HCT116 (cell line): Measurements from ENCODE around the gene CYRIA. TPM values are rescaled to one million over a fixed set of nuclear protein-coding genes. Genes with fewer than 3 reads are reported as not detected.

Experiments
- ATAC-seq: fragments of 200-7000 bp; cut with Tn5 transposase; 2 replicates; pipeline ENCODE4 v1.9.1; 2020; ENCODE audit warnings: mild to moderate bottlenecking, moderate library complexity
- BruUV-seq: library from RNA; stranded (reverse); fragments of 400-500 nt; replicated peaks from 2 replicates; lab custom pipeline; 2021; lab: Mats Ljungman, UMichigan
- CTCF ChIA-PET: fragments of 300-600 bp; sonication (Branson Sonifier 250); formaldehyde crosslinking; loops from one replicate; lab custom pipeline; 2021; ENCODE audit warnings: antibody characterized with exemption; lab: Charles Lee
- POLR2A ChIA-PET: fragments of 300-600, 350-600 bp; sonication (Branson Sonifier 250); formaldehyde crosslinking; loops from one replicate; lab custom pipeline; 2021; ENCODE audit warnings: antibody characterized with exemption; lab: Charles Lee
- RAD21 ChIA-PET, 2 experiments: fragments of 300-600 bp; sonication (Branson Sonifier 250); formaldehyde crosslinking; loops; one replicate each; lab custom pipeline; 2023; ENCODE audit warnings: low total read pairs in 2 of 2; ENCODE audit not compliant: uncharacterized antibody in 2 of 2, unreplicated experiment in 2 of 2, low non-redundant PET in 1 of 2; lab: Charles Lee
- DNase-seq: peaks from one replicate; pipeline ENCODE4 v3.0.0-alpha.2; 2010; ENCODE audit warnings: low read depth, low spot score
- H2AFZ ChIP-seq: fragments of 200-600 bp; shearing (Covaris generic), sonication (generic); 2 replicates; pipeline ENCODE4 v1.6.1; 2017; ENCODE audit warnings: low read depth, mixed run types, mixed read lengths, antibody characterized with exemption, low read length; ENCODE audit not compliant: poor library complexity, severe bottlenecking
- H3K27ac ChIP-seq: 2 replicates; pipeline ENCODE4 v1.5.1; 2012; ENCODE audit warnings: low read depth, low read length
- H3K27me3 ChIP-seq: fragments of 200-600 bp; sonication (generic); 2 replicates; pipeline ENCODE4 v1.6.1; 2016; ENCODE audit warnings: mixed run types, low read length, mixed read lengths; ENCODE audit not compliant: insufficient read depth
- H3K36me3 ChIP-seq, 2 experiments: fragments of 200-500 bp in 1 of 2; fragments of 200-600 bp in 1 of 2; sonication (Bioruptor generic) in 1 of 2; sonication (generic) in 1 of 2; 2 replicates each; pipeline versions ENCODE4 v1.5.1 to v1.6.1; 2014 to 2016; ENCODE audit warnings: low read length in 2 of 2, inconsistent platforms in 1 of 2, mixed read lengths in 1 of 2, mixed run types in 1 of 2; ENCODE audit not compliant: insufficient read depth in 2 of 2, control insufficient read depth in 1 of 2
- H3K4me1 ChIP-seq, 2 experiments: fragments of 200-600 bp in 1 of 2; sonication (generic) in 1 of 2; 2 replicates each; pipeline versions ENCODE4 v1.5.1 to v1.6.1; 2012 to 2017; ENCODE audit warnings: low read length in 2 of 2, inconsistent platforms in 1 of 2, mild to moderate bottlenecking in 1 of 2, mixed read lengths in 1 of 2, mixed run types in 1 of 2, moderate library complexity in 1 of 2; ENCODE audit not compliant: insufficient read depth in 2 of 2, control insufficient read depth in 1 of 2
- H3K4me2 ChIP-seq: fragments of 200-600 bp; sonication (generic); 2 replicates; pipeline ENCODE4 v1.6.1; 2017; ENCODE audit warnings: mixed run types, low read length, mixed read lengths
- H3K4me3 ChIP-seq, 2 experiments: fragments of 200-600 bp in 1 of 2; sonication (generic) in 1 of 2; replicated peaks in 1 of 2; 2 replicates each; pipeline ENCODE4 v1.5.1; 2011 to 2016; ENCODE audit warnings: low read length in 2 of 2, control low read depth in 1 of 2, low read depth in 1 of 2, mild to moderate bottlenecking in 1 of 2, mixed read lengths in 1 of 2, mixed run types in 1 of 2
- H3K79me2 ChIP-seq: fragments of 200-600 bp; sonication (generic); 2 replicates; pipeline ENCODE4 v1.6.1; 2017; ENCODE audit warnings: mild to moderate bottlenecking, mixed run types, low read length, moderate library complexity, mixed read lengths; ENCODE audit not compliant: insufficient read depth
- H3K9ac ChIP-seq: fragments of 200-600 bp; sonication (generic); 2 replicates; pipeline ENCODE4 v1.6.1; 2016; ENCODE audit warnings: low read length, mixed read lengths
- H3K9me2 ChIP-seq: fragments of 200-600 bp; sonication (generic), shearing (Covaris generic); 2 replicates; pipeline ENCODE4 v1.6.1; 2017; ENCODE audit warnings: mixed run types, mild to moderate bottlenecking, moderate library complexity; ENCODE audit not compliant: insufficient read depth
- H3K9me3 ChIP-seq, 2 experiments: fragments of 200-500 bp in 1 of 2; fragments of 200-600 bp in 1 of 2; sonication (Bioruptor generic) in 1 of 2; sonication (generic) in 1 of 2; 2 replicates each; pipeline ENCODE4 v1.6.1; 2014 to 2017; ENCODE audit warnings: low read length in 2 of 2, mixed read lengths in 2 of 2, inconsistent platforms in 1 of 2, low read depth in 1 of 2, mild to moderate bottlenecking in 1 of 2, mixed run types in 1 of 2, moderate library complexity in 1 of 2; ENCODE audit not compliant: control insufficient read depth in 1 of 2, insufficient read depth in 1 of 2
- H4K20me1 ChIP-seq: fragments of 200-600 bp; sonication (generic), shearing (Covaris generic); 2 replicates; pipeline ENCODE4 v1.6.1; 2017; ENCODE audit warnings: mixed run types, mild to moderate bottlenecking, moderate library complexity; ENCODE audit not compliant: insufficient read depth
- EGR1 ChIP-seq: IDR thresholded peaks from 2 replicates; pipeline ENCODE4 v1.6.1; 2012; ENCODE audit warnings: low read depth
- MAX ChIP-seq: IDR thresholded peaks from 2 replicates; pipeline ENCODE4 v1.6.1; 2012
- RAD21 ChIP-seq: IDR thresholded peaks from 2 replicates; pipeline ENCODE4 v1.6.1; 2012; ENCODE audit warnings: low read depth, mild to moderate bottlenecking
- YY1 ChIP-seq: IDR thresholded peaks from 2 replicates; pipeline ENCODE4 v1.6.1; 2011; ENCODE audit warnings: low read length, low read depth, moderate library complexity, mild to moderate bottlenecking; ENCODE audit not compliant: insufficient replicate concordance; ENCODE audit errors: extremely low read depth
- intact Hi-C: fragments of 100-400 bp; cut with micrococcal nuclease; formaldehyde crosslinking; loops from 2 replicates; pipeline ENCODE4 v1.10.0; 2022
- total RNA-seq: library from RNA; stranded (reverse); gene quantifications from one replicate; pipeline ENCODE4 v1.2.1, GENCODE V29; 2021; ENCODE audit not compliant: unreplicated experiment
- TF ChIP-seq, protein P1 (sequence below), 3 experiments: fragments of 200-600 bp in 1 of 3; sonication (generic) in 1 of 3; IDR thresholded peaks in 2 of 3; conservative IDR thresholded peaks in 1 of 3; 2 replicates each; pipeline ENCODE4 v1.5.1; 2012 to 2017; ENCODE audit warnings: low read depth in 2 of 3, low read length in 2 of 3, antibody characterized with exemption in 1 of 3, borderline replicate concordance in 1 of 3, control low read depth in 1 of 3, mild to moderate bottlenecking in 1 of 3, mixed read lengths in 1 of 3, mixed run types in 1 of 3, moderate library complexity in 1 of 3; ENCODE audit not compliant: insufficient read depth in 1 of 3

CYRIA gene
- total RNA-seq, 1 experiment from 2014 or later: 0.44 TPM

DNA sequence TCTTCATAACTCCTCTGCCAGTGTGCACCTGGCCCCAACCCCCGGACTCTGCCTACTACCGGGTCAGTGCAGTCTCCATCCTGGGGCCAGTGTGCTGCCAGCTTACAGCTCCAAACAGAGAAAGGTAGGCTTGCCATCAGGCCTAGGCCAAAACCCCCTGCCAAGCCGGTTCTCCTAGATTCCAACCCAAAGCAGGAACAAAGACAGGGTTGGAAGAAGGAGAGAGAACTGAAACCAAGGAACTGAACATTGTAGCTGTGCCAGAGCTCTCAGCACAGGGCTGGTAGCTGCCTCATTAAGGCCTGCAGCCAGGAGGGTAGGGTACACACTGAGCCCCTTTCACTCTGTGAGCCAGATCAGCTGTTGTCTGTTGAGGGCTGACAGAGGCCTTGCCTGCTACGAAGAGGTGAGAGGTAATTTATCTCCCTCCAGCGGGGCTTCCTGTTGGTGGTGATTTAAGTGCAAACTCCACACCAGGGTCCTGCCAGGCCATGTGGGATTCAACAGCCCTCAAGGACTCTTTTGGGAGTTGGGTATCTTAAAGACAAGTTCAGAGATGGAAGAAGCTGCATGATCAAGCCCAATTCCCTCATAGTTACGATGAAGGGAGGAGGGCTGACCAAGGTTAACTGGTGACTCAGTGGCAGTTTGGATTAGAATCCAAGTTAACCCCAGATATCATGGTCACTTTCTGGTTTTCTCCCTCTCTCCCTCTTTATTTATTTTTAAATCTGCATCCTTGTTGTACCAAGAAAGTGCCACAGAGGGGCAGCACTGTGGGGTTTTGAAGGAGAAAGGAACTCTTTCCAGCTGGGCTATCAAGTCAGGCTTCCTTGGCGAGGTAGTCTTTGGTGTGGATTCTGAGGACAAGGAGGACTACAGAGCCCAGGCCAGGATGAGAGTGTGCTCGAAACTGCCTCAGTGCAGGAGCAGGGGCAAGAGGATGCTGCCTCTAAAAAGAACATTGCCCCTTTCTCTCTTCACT lies 48.1 kb downstream of the CYRIA start:
- CTCF ChIA-PET: interaction anchor here (1.0 to 3.8 kb wide), 3 partner anchors 92 to 139 kb away, joined by 3 to 22 read pairs (median 5); no protein-coding TSS in a partner anchor

More for the DNA sequence above, 48.1 kb downstream of the CYRIA start:
- Histone ChIP-seq H3K27me3 (peaks cover 35% of the 10 kb centered on the region), H4K20me1 (no peaks in the 10 kb centered on the region), H3K79me2 (no peaks in the 10 kb centered on the region), H3K27ac (no peak overlapping the region), H3K4me2 (no peak overlapping the region), H3K4me1 (no peaks in the 10 kb centered on the region), H3K4me3 (no peak overlapping the region), H3K9ac (no peak overlapping the region), H3K9me3 (no peaks in the 10 kb centered on the region), H3K9me2 (no peaks in the 10 kb centered on the region), H2AFZ (no peak overlapping the region), H3K36me3 (no peaks in the 10 kb centered on the region)
- BruUV-seq: no TSS peak
- intact Hi-C loops: loop anchor here (1.0 kb wide), 1 partner anchor 140 kb away; no protein-coding TSS in a partner anchor
- TF ChIP-seq RAD21 (peak; percentile 56), EGR1 (no peak), MAX (no peak), YY1 (no peak)
- TF ChIP-seq, protein P1, sequence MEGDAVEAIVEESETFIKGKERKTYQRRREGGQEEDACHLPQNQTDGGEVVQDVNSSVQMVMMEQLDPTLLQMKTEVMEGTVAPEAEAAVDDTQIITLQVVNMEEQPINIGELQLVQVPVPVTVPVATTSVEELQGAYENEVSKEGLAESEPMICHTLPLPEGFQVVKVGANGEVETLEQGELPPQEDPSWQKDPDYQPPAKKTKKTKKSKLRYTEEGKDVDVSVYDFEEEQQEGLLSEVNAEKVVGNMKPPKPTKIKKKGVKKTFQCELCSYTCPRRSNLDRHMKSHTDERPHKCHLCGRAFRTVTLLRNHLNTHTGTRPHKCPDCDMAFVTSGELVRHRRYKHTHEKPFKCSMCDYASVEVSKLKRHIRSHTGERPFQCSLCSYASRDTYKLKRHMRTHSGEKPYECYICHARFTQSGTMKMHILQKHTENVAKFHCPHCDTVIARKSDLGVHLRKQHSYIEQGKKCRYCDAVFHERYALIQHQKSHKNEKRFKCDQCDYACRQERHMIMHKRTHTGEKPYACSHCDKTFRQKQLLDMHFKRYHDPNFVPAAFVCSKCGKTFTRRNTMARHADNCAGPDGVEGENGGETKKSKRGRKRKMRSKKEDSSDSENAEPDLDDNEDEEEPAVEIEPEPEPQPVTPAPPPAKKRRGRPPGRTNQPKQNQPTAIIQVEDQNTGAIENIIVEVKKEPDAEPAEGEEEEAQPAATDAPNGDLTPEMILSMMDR (IDR thresholded peaks at IDR 0.05 in 2 of 3, conservative IDR thresholded peaks at IDR 0.05 in 1 of 3; ENCODE audit: borderline replicate concordance in 1 of 3, insufficient read depth in 1 of 3, low read depth in 2 of 3, low read length in 2 of 3): peak; percentile 43 to 53 (median 47); a peak in 5 of 6 replicates
- peak; percentile 61; the same call in 1 of the 2 replicates for ATAC-seq
- RAD21 ChIA-PET: no interaction called here
- no peak for DNase-seq
- POLR2A ChIA-PET: no interaction called here
